ENCODE data around the gene SPPL2B.
"Not testable (repeated sequence)": the region's sequence is repeated elsewhere in the genome, so short reads cannot be mapped to it uniquely, and the experiment has no call there.

SPPL2B gene

DNA sequence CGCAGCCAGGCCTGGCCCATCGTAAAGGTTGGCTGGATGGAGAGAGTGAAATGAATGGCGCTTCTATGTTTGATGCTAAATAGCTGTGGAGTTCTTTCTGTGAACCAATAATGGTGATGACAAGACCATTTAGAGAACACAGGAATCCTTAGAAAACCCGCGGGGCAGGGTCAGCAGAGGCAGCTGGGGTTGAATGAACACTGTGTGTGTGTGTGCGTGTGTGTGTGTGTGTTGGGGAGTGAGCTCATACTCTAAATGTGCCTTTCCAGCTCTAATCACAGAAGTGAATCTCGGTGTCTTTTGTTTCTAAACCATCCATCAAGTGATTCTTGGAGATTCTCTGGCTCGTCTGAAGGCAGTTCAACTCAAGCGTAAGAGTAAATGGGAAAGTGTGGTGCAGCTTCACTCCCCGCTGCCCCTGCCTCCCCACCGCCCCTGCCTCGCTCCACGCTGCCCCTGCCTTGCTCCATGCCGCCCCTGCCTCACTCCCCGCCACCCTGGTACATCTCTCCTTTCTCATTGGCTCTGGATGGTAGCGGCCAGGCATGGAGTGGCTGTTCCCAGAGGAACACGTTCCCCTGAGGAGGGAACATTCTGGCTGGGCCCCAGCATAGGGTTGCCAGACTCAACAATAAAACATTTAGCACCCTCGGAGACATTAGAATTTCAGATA is 52.8 kb downstream of the SPPL2B start:
- DNase-seq (ENCODE audit: low read depth, low spot score): no peak

DNA sequence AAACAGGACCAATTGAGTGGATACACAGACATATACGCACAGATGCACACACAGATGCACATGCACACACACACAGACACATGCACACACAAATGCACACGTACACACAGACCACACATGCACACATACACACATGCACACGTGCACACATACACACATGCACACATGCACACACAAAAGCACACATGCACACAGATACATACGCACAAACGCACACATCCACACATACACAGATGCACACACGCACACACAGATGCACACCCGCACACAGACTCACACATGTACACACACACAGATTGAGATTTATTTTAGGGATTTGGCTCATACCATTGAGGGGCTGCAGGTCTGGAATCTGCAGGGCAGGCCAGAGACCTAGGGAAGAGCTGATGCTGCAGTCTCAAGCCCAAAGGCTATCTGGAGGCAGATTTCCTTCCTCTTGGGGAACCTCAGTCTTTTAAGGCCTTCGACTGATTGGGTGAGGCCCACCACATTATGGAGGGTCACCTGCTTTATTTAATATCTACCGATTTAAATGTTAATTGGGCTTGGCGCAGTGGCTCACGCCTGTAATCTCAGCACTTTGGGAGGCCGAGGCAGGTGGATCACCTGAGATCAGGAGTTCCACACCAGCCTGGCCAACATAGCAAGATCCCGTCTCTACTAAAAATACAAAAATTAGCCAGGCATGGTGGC is 54.2 kb downstream of the SPPL2B start:
- no peak for DNase-seq (ENCODE audit: low read depth, low spot score)

DNA sequence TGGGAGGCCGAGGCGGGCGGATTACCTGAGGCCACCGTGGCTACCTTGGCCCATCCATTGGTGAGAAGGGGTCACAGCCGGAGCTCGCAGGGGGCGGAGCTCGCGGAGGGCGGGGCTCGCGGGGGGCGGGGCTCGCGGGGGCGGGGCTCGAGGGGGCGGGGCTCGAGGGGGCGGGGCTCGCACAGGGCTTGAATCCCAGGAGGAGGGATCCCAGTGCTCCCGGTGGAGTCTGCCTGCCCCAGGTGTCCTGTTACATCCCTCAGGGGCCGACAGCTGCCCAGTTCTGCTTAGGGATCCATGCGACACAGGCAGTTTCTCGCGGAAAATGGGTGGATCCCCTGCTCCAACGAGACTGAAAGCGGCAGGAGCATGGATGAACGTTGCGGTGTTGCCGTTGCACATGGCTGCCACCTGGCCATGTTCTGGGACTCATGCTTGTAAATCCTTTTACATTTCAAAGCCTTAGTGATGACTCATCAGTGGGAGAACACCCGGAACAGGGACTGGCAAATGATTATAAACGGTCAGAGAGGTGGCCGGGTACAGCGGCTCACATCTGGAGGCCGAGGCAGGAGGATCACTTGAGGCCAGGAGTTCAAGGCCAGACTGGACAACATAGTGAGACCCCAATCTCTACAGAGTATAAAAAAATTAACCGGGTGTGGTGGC is 56.7 kb downstream of the SPPL2B start:
- DNase-seq (ENCODE audit: low read depth, low spot score): no peak

DNA sequence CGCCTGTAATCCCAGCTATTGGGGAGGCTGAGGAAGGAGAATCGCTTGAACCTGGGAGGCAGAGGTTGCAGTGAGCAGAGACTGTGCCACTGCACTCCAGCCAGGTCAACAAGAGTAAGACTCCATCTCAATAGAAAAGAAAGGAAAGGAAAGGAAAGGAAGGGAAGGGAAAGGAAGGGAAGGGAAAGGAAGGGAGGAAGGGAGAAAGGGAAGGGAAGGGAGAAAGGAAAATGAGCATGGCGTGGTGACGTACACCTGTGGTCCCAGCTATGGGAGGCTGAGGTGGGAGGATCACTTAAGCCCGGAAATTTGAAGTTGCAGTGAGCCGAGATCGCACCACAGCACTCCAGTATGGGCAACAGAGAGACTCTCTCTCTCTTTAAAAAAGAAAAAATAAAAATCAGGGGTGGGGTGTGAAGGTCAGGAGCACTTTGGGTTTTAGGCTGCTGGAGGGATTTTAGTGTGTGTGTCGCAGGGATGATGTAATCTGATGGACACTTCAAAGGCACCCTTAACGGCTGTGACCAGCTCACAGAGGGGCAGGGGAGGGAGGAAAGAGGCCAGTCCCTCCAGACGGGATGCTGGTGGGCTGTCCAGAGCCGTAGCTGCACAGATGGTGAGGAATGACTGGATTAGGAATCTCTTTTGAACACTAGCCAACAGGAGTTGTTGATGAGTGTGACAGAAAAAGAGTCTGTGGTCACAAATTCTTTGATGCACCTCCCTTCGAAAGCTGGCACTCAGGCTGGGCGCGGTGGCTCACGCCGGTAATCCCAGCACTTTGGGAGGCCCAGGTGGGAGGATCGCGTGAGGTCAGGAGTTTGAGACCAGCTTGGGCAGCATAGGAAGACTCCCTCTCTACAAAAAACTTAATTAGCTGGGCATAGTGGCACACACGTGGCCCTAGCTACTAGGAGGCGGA is 59.1 kb downstream of the SPPL2B start:
- no peak for DNase-seq (ENCODE audit: low read depth, low spot score)

DNA sequence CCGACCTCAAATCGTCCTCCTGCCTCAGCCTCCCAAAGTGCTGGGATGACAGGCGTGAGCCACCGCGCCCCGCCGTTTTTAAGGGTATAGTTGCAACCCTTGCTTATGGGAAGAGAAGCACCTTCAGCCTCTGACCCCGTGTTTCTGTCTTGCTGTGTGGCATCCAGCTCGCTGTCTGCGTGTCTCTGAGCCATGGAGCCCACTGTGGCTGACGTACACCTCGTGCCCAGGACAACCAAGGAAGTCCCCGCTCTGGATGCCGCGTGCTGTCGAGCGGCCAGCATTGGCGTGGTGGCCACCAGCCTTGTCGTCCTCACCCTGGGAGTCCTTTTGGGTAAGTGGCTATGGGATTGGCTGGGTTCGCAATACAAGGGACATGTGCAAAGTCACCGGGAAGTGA is 61.1 kb downstream of the SPPL2B start:
- DNase-seq (ENCODE audit: low read depth, low spot score): no peak

DNA sequence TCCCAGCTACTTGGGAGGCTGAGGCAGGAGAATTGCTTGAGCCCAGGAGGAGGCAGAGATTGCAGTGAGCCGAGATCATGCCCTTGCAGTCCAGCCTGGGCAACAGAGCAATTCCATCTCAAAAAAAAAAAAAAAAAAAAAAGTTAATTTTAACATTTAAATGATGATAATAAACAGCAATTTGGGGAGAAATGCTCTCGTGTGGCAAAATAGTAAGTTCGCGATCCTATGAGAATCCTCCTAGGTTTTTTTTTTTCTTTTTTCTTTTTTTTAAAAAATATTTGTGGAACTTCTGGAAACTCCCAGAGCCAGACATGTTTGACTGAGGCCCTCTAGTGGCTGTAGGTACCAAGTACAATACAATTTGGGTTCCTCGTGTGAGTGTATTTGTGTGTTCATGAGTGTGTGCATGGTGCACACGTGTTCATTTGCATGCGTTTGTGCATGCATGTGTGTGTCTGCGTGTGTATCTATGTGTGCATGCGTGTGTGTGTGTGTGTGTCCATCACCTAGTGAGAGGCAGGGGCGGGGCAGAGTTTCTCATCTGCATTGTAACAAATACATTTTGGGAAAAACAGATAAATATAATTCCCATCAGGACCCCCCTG is 62.7 kb downstream of the SPPL2B start:
- no peak for DNase-seq (ENCODE audit: low read depth, low spot score)

DNA sequence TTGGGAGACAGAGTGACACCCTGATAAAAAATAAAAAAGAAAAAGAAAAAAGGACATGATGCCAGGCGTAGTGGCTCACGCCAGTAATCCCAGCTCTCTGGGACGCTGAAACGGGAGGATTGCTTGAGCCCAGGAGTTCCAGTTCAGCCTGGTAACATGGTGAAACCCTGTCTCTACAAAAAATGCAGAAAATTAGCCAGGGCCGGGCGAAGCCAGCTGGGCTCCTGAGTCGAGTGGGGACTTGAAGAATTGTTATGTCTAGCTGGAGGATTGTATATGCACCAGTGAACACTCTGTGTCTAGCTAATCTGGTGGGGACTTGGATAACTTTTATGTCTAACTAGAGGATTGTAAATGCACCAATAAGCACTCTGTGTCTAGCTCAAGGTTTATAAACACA is 63.9 kb downstream of the SPPL2B start:
- no peak for DNase-seq (ENCODE audit: low read depth, low spot score)

DNA sequence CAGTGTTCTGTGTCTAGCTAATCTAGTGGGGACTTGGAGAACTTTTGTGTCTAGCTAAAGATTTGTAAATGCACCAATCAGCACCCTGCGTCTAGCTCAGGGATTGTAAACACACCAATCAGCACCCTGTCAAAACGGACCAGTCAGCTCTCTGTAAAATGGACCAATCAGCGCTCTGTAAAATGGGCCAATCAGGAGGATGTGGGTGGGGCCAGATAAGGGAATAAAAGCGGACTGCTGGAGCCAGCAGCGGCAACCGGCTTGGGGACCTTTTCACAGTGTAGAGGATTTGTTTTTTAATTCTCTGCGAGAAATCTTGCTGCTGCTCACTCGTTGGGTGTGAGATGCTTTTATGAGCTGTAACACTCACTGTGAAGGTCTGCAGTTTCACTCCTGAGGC is 64.4 kb downstream of the SPPL2B start:
- DNase-seq (ENCODE audit: low read depth, low spot score): not testable (repeated sequence)

DNA sequence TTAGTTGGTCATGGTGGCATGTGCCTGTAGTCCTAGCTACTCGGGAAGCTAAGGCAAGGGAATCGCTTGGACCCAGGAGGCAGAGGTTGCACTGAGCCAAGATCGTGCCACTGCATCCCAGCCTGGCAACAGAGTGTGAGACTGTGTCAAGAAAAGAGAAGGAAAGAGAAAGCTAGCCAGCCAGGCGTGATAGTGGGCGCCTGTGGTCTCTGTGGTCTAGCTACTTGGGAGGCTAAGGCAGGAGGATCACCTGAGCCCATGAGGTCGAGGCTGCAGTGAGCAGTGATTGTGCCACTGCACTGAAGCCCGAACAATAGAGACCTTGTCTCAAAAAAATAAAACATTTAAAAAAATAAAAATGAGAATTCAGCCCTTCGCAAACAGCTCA is 65.6 kb downstream of the SPPL2B start:
- DNase-seq (ENCODE audit: low read depth, low spot score): no peak

DNA sequence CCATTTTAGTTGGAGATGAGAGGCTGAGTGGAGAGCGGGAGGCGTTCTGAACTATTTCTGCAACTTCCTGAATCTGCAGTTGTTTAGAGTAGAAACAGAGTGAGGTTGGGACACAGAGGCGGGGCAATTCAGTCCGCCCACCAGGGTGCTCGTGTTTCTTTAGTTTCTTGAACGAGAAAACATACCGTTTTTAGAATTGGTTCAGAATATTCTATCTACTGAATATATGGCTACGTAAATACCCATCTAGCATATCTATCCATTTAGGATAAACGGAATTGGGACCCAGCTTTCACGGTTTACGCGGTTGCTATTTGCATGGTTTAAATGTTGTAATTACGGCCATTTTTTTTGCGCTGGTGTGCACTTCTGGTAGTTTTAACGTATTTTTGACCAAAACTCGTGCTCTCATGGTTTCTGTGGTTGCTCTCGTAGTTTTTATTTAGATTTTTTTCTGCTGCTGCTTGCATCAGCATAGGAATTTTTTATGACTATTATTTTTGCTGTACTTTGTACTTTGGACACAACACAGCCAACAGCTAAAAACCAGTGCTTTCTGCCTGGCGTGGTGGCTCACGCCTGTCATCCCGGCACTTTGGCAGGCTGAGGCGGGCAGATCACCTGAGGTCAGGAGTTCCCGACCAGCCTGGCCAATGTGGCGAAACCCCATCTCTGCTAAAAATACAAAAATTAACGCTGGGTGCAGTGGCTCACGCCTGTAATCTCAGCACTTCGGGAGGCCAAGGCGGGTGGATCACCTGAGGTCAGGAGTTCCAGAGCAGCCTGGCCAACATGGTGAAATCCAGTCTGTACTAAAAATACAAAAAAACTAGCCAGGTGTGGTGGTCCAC is 66.2 kb downstream of the SPPL2B start:
- DNase-seq (ENCODE audit: low read depth, low spot score): no peak

DNA sequence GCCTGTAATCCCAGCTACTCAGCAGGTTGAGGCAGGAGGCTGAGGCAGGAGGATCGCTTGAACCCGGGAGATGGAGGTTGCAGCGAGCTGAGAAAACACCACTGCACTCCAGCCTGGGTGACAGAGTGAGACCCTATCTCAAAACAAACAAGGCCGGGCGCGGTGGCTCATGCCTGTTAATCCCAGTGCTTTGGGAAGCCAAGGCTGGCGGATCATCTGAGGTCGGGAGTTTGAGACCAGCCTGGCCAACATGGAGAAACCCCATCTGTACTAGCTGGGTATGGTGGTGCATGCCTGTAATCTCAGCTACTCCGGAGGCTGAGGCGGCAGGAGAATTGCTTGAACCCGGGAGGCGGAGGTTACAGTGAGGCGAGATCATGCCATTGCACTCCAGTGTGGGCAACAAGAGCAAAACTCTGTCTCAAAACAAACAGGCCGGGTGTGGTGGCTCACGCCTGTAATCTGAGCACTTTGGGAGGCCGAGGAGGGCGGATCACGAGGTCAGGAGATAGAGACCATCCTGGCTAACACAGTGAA is 66.9 kb downstream of the SPPL2B start:
- not testable (repeated sequence) for DNase-seq (ENCODE audit: low read depth, low spot score)

DNA sequence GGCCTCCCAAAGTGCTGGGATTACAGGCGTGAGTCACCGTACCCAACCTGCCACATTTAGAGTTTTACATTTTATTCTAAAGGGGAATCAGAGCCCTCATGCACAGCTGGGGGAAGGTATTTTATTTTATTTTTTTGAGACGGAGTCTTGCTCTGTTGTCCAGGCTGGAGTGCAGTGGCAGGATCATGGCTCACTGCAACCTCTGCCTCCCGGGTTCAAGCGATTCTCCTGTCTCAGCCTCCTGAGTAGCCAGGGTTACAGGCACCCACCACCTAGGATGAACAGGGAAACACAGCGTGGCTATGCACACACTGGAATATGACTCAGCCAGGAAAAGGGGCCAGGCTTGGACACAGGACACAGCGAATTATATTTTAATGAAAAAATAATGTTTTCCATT is 68.7 kb downstream of the SPPL2B start:
- DNase-seq (ENCODE audit: low read depth, low spot score): not testable (repeated sequence)

DNA sequence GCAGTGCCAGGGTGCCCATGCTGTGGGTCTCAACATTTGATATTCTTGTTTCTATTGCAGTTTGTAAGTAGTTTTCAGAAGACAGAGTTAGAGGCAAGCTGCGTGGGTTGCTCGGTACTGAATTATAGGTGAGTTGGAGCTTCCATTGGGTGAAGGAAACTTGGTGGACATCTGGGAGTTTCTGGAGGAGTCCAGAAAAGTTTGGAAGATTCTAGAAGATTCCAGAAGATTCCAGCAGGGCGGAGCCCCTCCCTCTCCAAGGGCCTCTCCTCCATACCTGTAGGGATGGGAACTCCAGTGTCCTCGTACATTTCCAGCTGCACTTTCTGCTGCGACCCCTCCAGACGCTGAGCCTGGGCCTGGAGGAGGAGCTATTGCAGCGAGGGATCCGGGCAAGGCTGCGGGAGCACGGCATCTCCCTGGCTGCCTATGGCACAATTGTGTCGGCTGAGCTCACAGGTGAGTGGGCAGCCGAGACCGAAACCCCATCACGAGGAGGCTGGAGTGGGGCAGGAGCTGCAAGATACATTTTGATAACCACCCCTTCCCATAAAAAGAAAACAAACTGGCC is 70.3 kb downstream of the SPPL2B start:
- DNase-seq (ENCODE audit: low read depth, low spot score): no peak

DNA sequence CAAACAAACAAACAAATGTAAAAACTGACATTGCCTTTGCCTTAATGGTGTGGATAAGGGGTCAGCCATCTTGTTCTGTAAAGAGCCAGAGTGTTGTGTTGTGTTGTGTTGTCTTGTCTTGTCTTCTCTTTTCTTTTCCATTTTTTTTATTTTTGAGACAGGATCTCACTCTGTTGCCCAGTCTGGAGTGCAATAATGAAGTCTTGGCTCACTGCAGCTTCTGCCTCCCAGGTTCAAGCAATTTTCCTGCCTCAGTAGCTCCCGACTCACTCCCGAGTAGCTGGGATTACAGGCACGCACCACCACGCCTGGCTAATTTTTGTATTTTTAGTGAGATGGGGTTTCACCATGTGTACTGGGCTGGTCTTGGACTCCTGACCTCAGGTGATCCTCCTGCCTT is 71.1 kb downstream of the SPPL2B start:
- no peak for DNase-seq (ENCODE audit: low read depth, low spot score)

Measured in activated naive CD8-positive, alpha-beta T cell treated with anti-CD3 and anti-CD28 coated beads, Interleukin-2, amount 50 U/mL, for 16 hours (primary cell).